22Rv1 (cell line): ENCODE data around the gene ZNF614.
"Not testable (repeated sequence)": the region's sequence is repeated elsewhere in the genome, so short reads cannot be mapped to it uniquely, and the experiment has no call there.

ENCODE experiments used
- ZFX ChIP-seq: fragments of 450-650 bp; IDR thresholded peaks from 2 replicates; pipeline ENCODE4 v1.6.1; 2017; ENCODE audit warnings: antibody characterized with exemption, borderline replicate concordance
- TF ChIP-seq, protein P1 (sequence below): fragments of 450-650 bp; IDR thresholded peaks from 2 replicates; pipeline ENCODE4 v1.5.1; 2017; ENCODE audit warnings: mild to moderate bottlenecking

DNA sequence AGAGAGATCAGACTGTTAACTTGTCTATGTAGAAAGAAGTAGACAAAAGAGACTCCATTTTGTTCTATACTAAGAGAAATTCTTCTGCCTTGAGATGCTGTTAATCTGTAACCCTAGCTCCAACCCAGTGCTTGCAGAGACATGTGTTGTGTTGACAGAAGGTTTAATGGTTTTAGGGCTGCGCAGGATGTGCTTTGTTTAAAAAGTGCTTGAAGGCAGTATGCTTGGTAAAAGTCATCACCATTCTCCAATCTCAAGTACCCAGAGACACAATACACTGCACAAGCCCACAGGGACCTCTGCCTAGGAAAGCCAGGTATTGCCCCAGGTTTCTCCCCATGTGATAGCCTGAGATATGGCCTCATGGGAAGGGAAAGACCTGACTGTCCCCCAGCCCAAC lies 23.6 kb upstream of the ZNF614 start:
- TF ChIP-seq, protein P1, sequence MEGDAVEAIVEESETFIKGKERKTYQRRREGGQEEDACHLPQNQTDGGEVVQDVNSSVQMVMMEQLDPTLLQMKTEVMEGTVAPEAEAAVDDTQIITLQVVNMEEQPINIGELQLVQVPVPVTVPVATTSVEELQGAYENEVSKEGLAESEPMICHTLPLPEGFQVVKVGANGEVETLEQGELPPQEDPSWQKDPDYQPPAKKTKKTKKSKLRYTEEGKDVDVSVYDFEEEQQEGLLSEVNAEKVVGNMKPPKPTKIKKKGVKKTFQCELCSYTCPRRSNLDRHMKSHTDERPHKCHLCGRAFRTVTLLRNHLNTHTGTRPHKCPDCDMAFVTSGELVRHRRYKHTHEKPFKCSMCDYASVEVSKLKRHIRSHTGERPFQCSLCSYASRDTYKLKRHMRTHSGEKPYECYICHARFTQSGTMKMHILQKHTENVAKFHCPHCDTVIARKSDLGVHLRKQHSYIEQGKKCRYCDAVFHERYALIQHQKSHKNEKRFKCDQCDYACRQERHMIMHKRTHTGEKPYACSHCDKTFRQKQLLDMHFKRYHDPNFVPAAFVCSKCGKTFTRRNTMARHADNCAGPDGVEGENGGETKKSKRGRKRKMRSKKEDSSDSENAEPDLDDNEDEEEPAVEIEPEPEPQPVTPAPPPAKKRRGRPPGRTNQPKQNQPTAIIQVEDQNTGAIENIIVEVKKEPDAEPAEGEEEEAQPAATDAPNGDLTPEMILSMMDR, result not testable (repeated sequence)
- TF ChIP-seq ZFX, result not testable (repeated sequence)
